ENCODE data around the gene TIMELESS. TPM values are rescaled to one million over a fixed set of nuclear protein-coding genes. Genes with fewer than 3 reads are reported as not detected.

Gene TIMELESS
- total RNA-seq, 1 donor from 2014 or later: 65.5 TPM

DNA sequence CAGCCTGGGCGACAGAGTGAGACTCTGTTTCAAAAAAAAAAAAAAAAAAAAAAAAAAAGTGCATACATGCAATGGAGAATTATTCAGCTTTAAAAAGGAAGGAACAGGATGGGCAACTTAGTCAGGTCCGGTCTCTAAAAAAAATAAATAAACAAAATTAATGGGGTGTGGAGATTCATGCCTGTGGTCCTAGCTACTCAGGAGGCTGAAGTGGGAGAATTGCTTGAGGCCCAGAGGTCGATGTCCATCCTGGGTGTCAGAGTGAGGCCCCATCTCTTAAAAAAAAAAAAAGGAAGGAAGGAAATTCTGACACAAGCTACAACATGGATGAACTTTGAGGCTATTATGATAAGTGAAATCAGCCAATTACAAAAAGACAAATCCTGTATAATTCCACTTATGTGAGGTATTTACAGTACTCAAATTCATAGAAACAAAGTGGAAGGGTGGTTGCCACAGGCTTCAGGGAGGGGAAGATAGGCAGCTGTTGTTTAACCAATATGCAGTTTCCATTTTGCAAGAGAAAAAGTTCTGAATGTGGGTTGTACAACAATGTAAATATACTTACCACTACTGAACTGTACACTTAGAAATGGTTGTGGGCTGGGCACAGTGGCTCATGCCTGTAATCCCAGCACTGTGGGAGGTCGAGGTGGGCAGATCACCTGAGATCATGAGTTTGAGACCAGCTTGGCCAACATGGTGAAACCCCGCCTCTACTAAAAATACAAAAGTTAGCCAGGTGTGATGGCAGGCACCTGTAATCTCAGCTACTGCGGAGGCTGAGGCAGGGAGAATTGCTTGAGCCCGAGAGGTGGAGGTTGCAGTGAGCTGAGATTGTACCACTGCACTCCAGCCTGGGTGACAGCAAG, 74.3 kb downstream of the TIMELESS start:
- TF ChIP-seq, protein P1, sequence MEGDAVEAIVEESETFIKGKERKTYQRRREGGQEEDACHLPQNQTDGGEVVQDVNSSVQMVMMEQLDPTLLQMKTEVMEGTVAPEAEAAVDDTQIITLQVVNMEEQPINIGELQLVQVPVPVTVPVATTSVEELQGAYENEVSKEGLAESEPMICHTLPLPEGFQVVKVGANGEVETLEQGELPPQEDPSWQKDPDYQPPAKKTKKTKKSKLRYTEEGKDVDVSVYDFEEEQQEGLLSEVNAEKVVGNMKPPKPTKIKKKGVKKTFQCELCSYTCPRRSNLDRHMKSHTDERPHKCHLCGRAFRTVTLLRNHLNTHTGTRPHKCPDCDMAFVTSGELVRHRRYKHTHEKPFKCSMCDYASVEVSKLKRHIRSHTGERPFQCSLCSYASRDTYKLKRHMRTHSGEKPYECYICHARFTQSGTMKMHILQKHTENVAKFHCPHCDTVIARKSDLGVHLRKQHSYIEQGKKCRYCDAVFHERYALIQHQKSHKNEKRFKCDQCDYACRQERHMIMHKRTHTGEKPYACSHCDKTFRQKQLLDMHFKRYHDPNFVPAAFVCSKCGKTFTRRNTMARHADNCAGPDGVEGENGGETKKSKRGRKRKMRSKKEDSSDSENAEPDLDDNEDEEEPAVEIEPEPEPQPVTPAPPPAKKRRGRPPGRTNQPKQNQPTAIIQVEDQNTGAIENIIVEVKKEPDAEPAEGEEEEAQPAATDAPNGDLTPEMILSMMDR (IDR thresholded peaks at IDR 0.05; ENCODE audit: unreplicated experiment): no peak
- Mint-ChIP-seq H3K9me3 (ENCODE audit: low read depth) (peaks cover 4% of the 10 kb centered on the region), H3K27me3 (no peaks in the 10 kb centered on the region), H3K4me1 (ENCODE audit: low read depth) (peaks cover 6% of the 10 kb centered on the region), H3K27ac (peak overlapping the region; percentile 57), H3K4me3 (ENCODE audit: low read depth) (no peak overlapping the region), H3K36me3 (ENCODE audit: insufficient read depth) (no peaks in the 10 kb centered on the region)
- DNase-seq (ENCODE audit: low spot score, unreplicated experiment): no peak

DNA sequence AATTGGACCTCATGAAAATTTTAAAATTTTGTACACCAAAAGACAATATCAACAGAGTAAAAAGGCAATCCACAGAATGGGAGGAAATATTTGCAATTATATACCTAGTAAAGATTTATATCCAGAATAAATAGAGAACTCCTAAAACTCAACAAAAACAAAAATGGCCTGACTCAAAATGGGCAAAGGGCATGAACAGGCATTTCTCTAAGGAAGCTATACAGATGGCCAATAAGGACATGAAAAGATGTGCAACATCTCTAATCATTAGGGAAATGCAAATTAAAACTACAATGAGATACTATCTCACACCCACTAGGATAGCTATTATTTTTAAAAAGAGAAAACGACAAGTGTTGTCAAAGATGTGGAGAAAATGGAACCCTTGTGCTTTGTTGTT, 75.7 kb downstream of the TIMELESS start:
- H3K36me3 Mint-ChIP-seq (ENCODE audit: insufficient read depth): no peaks in the 10 kb centered on the region
- H3K27me3 Mint-ChIP-seq: no peaks in the 10 kb centered on the region
- TF ChIP-seq, protein P1 (IDR thresholded peaks at IDR 0.05; ENCODE audit: unreplicated experiment): no peak
- no peak overlapping the region for H3K27ac Mint-ChIP-seq
- DNase-seq (ENCODE audit: low spot score, unreplicated experiment): no peak
- peaks cover 4% of the 10 kb centered on the region for H3K9me3 Mint-ChIP-seq (ENCODE audit: low read depth)
- no peak overlapping the region for H3K4me3 Mint-ChIP-seq (ENCODE audit: low read depth)
- H3K4me1 Mint-ChIP-seq (ENCODE audit: low read depth): peaks cover 6% of the 10 kb centered on the region

- Mint-ChIP-seq H3K9me3 (ENCODE audit: low read depth) (no peaks in the 10 kb centered on the region), H3K4me1 (ENCODE audit: low read depth) (no peaks in the 10 kb centered on the region), H3K27ac (no peak overlapping the region), H3K36me3 (ENCODE audit: insufficient read depth) (no peaks in the 10 kb centered on the region), H3K27me3 (no peaks in the 10 kb centered on the region), H3K4me3 (ENCODE audit: low read depth) (no peak overlapping the region)
- DNase-seq (ENCODE audit: low spot score, unreplicated experiment): no peak
- TF ChIP-seq, protein P1 (IDR thresholded peaks at IDR 0.05; ENCODE audit: unreplicated experiment): no peak
Measured at GRCh38 chr12:56366948-56367347, 82.3 kb downstream of the TIMELESS start.

Other genes with a start within 250 kb of the TIMELESS start
- 50.0 and 50.8 TPM in 2 replicates for gene RNF41, start 227.5 kb downstream of the TIMELESS start, total RNA-seq
- 37.9 and 40.5 TPM in 2 replicates for gene NABP2, start 225.1 kb downstream of the TIMELESS start, total RNA-seq
- gene SLC39A5, start 219.4 kb downstream of the TIMELESS start, total RNA-seq: 62.9 and 65.2 TPM in 2 replicates
- 60.3 and 64.3 TPM in 2 replicates for gene ANKRD52, start 191.0 kb downstream of the TIMELESS start, total RNA-seq
- 23.6 and 24.6 TPM in 2 replicates for gene COQ10A, start 182.5 kb downstream of the TIMELESS start, total RNA-seq
- gene CS, start 149.1 kb downstream of the TIMELESS start, total RNA-seq: 209 and 216 TPM in 2 replicates
- gene CNPY2, start 133.4 kb downstream of the TIMELESS start, total RNA-seq: 225 and 230 TPM in 2 replicates
- 69.3 and 73.1 TPM in 2 replicates for gene PAN2, start 115.4 kb downstream of the TIMELESS start, total RNA-seq
- 0.67 and 0.89 TPM in 2 replicates for gene IL23A, start 110.5 kb downstream of the TIMELESS start, total RNA-seq
- gene STAT2, start 89.3 kb downstream of the TIMELESS start, total RNA-seq: 158 and 163 TPM in 2 replicates
- gene APOF, start 86.6 kb downstream of the TIMELESS start, total RNA-seq: not detected in 2 replicates
- not detected in 2 replicates for gene MIP, start 5.2 kb upstream of the TIMELESS start, total RNA-seq
- gene SPRYD4, start 19.2 kb upstream of the TIMELESS start, total RNA-seq: 4.6 TPM in 2 replicates
- gene GLS2, start 38.7 kb upstream of the TIMELESS start, total RNA-seq: 3.1 and 3.8 TPM in 2 replicates
- gene RBMS2, start 72.4 kb upstream of the TIMELESS start, total RNA-seq: 54.1 and 65.9 TPM in 2 replicates
- gene BAZ2A, start 180.9 kb upstream of the TIMELESS start, total RNA-seq: 128 and 131 TPM in 2 replicates
- 528 and 541 TPM in 2 replicates for gene ATP5F1B, start 196.6 kb upstream of the TIMELESS start, total RNA-seq
- gene PTGES3, start 238.9 kb upstream of the TIMELESS start, total RNA-seq: 231 and 234 TPM in 2 replicates

All from progenitor cell of endocrine pancreas (in vitro differentiated cells).